Nephron progenitor cell (in vitro differentiated cells): ENCODE results near the gene OSBPL2.

Experiments used
- DNase-seq: peaks from one replicate; pipeline ENCODE4 v3.0.0; 2021
- H3K27ac Mint-ChIP-seq: 2 replicates; pipeline ENCODE4 v1.8.0; 2021; ENCODE audit warnings: mild to moderate bottlenecking, moderate library complexity, mixed read lengths
- H3K27me3 Mint-ChIP-seq: 2 replicates; pipeline ENCODE4 v1.8.0; 2021; ENCODE audit warnings: mild to moderate bottlenecking, low read depth, mixed read lengths; ENCODE audit not compliant: poor library complexity
- H3K36me3 Mint-ChIP-seq: 2 replicates; pipeline ENCODE4 v1.8.0; 2021; ENCODE audit warnings: low read depth, mixed read lengths
- H3K4me1 Mint-ChIP-seq: 2 replicates; pipeline ENCODE4 v1.8.0; 2021; ENCODE audit warnings: mixed read lengths
- H3K4me3 Mint-ChIP-seq: 2 replicates; pipeline ENCODE4 v1.8.0; 2021; ENCODE audit warnings: mild to moderate bottlenecking, moderate library complexity, mixed read lengths
- H3K9me3 Mint-ChIP-seq: 2 replicates; pipeline ENCODE4 v1.8.0; 2021; ENCODE audit warnings: mild to moderate bottlenecking, moderate library complexity, mixed read lengths
- TF ChIP-seq, protein P1 (sequence below): fragments of 200-600 bp; sonication (generic); IDR thresholded peaks from 2 replicates; pipeline ENCODE4 v1.5.0; 2021; ENCODE audit warnings: antibody characterized with exemption

The OSBPL2 gene

GRCh38 chr20:62266340-62266739, 28.0 kb downstream of the OSBPL2 start:
- peaks cover 62% of the 10 kb centered on the region for H3K36me3 Mint-ChIP-seq
- DNase-seq: no peak
- no peaks in the 10 kb centered on the region for H3K27me3 Mint-ChIP-seq
- H3K4me1 Mint-ChIP-seq: peaks cover 11% of the 10 kb centered on the region
- no peak overlapping the region for H3K27ac Mint-ChIP-seq
- no peak overlapping the region for H3K4me3 Mint-ChIP-seq
- peaks cover 17% of the 10 kb centered on the region for H3K9me3 Mint-ChIP-seq
- TF ChIP-seq, protein P1, sequence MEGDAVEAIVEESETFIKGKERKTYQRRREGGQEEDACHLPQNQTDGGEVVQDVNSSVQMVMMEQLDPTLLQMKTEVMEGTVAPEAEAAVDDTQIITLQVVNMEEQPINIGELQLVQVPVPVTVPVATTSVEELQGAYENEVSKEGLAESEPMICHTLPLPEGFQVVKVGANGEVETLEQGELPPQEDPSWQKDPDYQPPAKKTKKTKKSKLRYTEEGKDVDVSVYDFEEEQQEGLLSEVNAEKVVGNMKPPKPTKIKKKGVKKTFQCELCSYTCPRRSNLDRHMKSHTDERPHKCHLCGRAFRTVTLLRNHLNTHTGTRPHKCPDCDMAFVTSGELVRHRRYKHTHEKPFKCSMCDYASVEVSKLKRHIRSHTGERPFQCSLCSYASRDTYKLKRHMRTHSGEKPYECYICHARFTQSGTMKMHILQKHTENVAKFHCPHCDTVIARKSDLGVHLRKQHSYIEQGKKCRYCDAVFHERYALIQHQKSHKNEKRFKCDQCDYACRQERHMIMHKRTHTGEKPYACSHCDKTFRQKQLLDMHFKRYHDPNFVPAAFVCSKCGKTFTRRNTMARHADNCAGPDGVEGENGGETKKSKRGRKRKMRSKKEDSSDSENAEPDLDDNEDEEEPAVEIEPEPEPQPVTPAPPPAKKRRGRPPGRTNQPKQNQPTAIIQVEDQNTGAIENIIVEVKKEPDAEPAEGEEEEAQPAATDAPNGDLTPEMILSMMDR: no peak

DNA sequence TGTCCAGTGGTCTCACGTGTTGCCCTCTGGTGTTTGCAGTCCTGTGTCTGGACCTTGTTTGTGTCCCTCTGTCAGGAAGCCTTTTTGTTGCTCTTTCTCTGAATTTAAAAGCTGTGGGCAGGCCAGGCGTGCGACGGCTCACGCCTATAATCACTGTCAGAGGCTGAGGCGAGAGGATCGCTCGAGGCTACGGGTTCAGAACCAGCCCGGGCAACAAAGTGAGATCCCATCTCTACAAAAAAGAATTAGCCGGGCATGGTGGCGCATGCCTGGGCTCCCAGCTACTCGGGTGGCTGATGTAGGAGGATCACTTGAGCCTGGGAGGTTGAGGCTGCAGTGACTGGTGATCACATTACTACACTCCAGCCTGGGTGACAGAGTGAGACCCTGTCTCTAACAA, 28.5 kb downstream of the OSBPL2 start:
- Mint-ChIP-seq H3K27me3 (no peaks in the 10 kb centered on the region), H3K4me3 (no peak overlapping the region), H3K36me3 (peaks cover 58% of the 10 kb centered on the region), H3K9me3 (peaks cover 17% of the 10 kb centered on the region), H3K4me1 (peaks cover 11% of the 10 kb centered on the region), H3K27ac (no peak overlapping the region)
- no peak for DNase-seq
- TF ChIP-seq, protein P1: no peak

DNA sequence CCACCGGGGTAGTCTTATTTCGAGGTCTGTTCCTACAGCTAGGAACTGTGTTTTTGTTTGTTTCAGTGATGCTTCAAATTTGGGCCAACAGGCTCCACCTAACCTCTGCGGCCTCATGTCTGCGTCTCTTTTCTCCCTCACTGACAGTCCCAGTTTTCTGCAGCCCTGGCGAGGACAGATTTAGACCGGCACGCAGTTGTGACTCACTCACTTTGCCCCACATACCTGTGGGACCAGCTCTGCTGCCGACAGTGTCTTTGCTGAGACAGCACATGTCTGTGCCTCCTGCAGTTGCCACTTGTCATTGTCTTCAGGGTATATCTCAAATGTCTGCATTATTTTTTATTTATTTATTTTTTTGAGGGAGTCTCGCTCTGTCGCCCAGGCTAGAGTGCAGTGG, 29.2 kb downstream of the OSBPL2 start:
- peaks cover 57% of the 10 kb centered on the region for H3K36me3 Mint-ChIP-seq
- no peak for DNase-seq
- H3K27me3 Mint-ChIP-seq: no peaks in the 10 kb centered on the region
- peaks cover 11% of the 10 kb centered on the region for H3K4me1 Mint-ChIP-seq
- no peak overlapping the region for H3K4me3 Mint-ChIP-seq
- H3K27ac Mint-ChIP-seq: no peak overlapping the region
- TF ChIP-seq, protein P1: no peak
- H3K9me3 Mint-ChIP-seq: peaks cover 17% of the 10 kb centered on the region

- peaks cover 11% of the 10 kb centered on the region for H3K4me1 Mint-ChIP-seq
- H3K9me3 Mint-ChIP-seq: peaks cover 17% of the 10 kb centered on the region
- peaks cover 57% of the 10 kb centered on the region for H3K36me3 Mint-ChIP-seq
- H3K27ac Mint-ChIP-seq: no peak overlapping the region
- no peak for DNase-seq
- no peaks in the 10 kb centered on the region for H3K27me3 Mint-ChIP-seq
- TF ChIP-seq, protein P1: no peak
- no peak overlapping the region for H3K4me3 Mint-ChIP-seq
Observed at GRCh38 chr20:62268228-62268900, 30.0 kb downstream of the OSBPL2 start.

- H3K4me1 Mint-ChIP-seq: peaks cover 15% of the 10 kb centered on the region
- H3K9me3 Mint-ChIP-seq: peaks cover 17% of the 10 kb centered on the region
- H3K36me3 Mint-ChIP-seq: peaks cover 54% of the 10 kb centered on the region
- peak overlapping the region; percentile 38 for H3K27ac Mint-ChIP-seq
- DNase-seq: no peak
- TF ChIP-seq, protein P1: no peak
- peaks cover 6% of the 10 kb centered on the region for H3K27me3 Mint-ChIP-seq
- no peak overlapping the region for H3K4me3 Mint-ChIP-seq
Observed at GRCh38 chr20:62269378-62269777, 31.1 kb downstream of the OSBPL2 start.

DNA sequence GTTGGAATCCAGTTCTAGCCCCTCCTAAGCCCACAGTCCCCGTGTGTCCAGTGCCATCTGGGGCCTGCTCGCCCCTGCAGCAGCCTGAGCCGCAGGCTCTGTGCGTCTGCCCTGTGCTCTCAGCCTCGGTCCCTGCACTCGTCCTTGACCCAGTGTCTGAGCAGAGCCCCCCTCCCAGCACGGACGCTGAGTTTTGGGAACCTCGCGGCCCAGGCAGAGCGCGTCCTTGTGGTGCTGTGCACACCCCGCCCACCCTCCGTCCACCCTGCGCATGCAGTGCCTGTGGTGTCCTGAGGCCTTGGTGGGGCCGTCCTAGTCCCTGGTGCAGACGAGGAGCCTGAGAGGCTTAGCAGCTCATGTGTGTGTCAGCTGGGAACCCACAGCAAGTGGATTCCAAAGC, 31.6 kb downstream of the OSBPL2 start:
- Mint-ChIP-seq H3K4me3 (no peak overlapping the region), H3K36me3 (peaks cover 53% of the 10 kb centered on the region), H3K4me1 (peaks cover 20% of the 10 kb centered on the region), H3K9me3 (peaks cover 12% of the 10 kb centered on the region), H3K27me3 (peaks cover 6% of the 10 kb centered on the region), H3K27ac (no peak overlapping the region)
- no peak for DNase-seq
- TF ChIP-seq, protein P1: no peak
